ENCODE measurements around the gene CUL4A.
"Not testable (repeated sequence)": the region's sequence is repeated elsewhere in the genome, so short reads cannot be mapped to it uniquely, and the experiment has no call there.

DNA sequence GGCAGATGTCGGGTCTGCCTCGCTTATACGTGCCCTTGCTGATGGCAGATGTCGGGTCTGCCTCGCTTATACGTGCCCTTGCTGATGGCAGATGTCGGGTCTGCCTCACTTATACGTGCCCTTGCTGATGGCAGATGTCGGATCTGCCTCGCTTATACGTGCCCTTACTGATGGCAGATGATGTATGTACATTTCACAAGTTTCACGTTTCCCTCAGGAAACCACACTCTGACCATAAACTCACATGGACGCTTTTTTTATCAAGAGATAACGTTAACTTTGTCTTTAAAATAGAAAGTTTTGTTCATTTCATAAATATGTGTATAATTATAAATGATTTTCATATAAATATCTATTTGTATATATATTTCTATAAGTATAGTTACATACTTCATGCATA lies 53.6 kb downstream of the CUL4A start:
- TF ChIP-seq, protein P1, sequence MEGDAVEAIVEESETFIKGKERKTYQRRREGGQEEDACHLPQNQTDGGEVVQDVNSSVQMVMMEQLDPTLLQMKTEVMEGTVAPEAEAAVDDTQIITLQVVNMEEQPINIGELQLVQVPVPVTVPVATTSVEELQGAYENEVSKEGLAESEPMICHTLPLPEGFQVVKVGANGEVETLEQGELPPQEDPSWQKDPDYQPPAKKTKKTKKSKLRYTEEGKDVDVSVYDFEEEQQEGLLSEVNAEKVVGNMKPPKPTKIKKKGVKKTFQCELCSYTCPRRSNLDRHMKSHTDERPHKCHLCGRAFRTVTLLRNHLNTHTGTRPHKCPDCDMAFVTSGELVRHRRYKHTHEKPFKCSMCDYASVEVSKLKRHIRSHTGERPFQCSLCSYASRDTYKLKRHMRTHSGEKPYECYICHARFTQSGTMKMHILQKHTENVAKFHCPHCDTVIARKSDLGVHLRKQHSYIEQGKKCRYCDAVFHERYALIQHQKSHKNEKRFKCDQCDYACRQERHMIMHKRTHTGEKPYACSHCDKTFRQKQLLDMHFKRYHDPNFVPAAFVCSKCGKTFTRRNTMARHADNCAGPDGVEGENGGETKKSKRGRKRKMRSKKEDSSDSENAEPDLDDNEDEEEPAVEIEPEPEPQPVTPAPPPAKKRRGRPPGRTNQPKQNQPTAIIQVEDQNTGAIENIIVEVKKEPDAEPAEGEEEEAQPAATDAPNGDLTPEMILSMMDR (IDR thresholded peaks at IDR 0.05): not testable (repeated sequence)
- TF ChIP-seq EP300 (IDR thresholded peaks at IDR 0.05): not testable (repeated sequence)
